GM06990 (cell line): ENCODE measurements around the gene XRN2.

ENCODE experiments used
- DNase-seq: peaks from one replicate; pipeline ENCODE4 v3.0.0-alpha.2; 2011; ENCODE audit not compliant: insufficient read length; ENCODE audit errors: extremely low read depth
- H3K27me3 ChIP-seq: replicated peaks from 2 replicates; pipeline ENCODE4 v1.6.0; 2011; ENCODE audit warnings: low read length; ENCODE audit not compliant: control insufficient read depth, insufficient read depth
- H3K36me3 ChIP-seq: 2 replicates; pipeline ENCODE4 v1.5.1; 2011; ENCODE audit warnings: low read length; ENCODE audit not compliant: control insufficient read depth, insufficient read depth
- H3K4me3 ChIP-seq: replicated peaks from 2 replicates; pipeline ENCODE4 v1.5.1; 2011; ENCODE audit warnings: low read depth, mild to moderate bottlenecking, control low read depth, low read length
- CTCF ChIP-seq: IDR thresholded peaks from 2 replicates; pipeline ENCODE4 v1.5.1; 2011; ENCODE audit warnings: low read length, control low read depth, mild to moderate bottlenecking, inconsistent platforms; ENCODE audit not compliant: insufficient read depth, poor library complexity, severe bottlenecking

Gene XRN2

GRCh38 chr20:21303061-21303871, at the start of gene XRN2:
Gene XRN2 (plus strand): TSS chr20:21303331. CDS start chr20:21303399, 68 bp downstream.
- peak; percentile 96 for DNase-seq
- peak; percentile 5 for TF ChIP-seq CTCF
- Histone ChIP-seq H3K4me3 (peak within 1 kb of the TSS; percentile 77), H3K27me3 (no peaks in the 10 kb centered on the region), H3K36me3 (no peaks in the 10 kb centered on the region; the same call in 1 of the 2 replicates)

GRCh38 chr20:21257192-21257591, 45.9 kb upstream of the XRN2 start:
- DNase-seq, result no peak
- no peak overlapping the region for H3K4me3 ChIP-seq
- no peak for TF ChIP-seq CTCF
- H3K36me3 ChIP-seq, result no peaks in the 10 kb centered on the region
- no peaks in the 10 kb centered on the region for H3K27me3 ChIP-seq

- Histone ChIP-seq H3K36me3 (no peaks in the 10 kb centered on the region), H3K4me3 (no peak overlapping the region), H3K27me3 (no peaks in the 10 kb centered on the region)
- no peak for TF ChIP-seq CTCF
- no peak for DNase-seq
These were observed 44.7 kb upstream of the XRN2 start for GRCh38 chr20:21258411-21258810.

GRCh38 chr20:21259346-21259745, 43.8 kb upstream of the XRN2 start:
- no peaks in the 10 kb centered on the region for H3K27me3 ChIP-seq
- H3K4me3 ChIP-seq, result no peak overlapping the region
- DNase-seq, result no peak
- H3K36me3 ChIP-seq, result no peaks in the 10 kb centered on the region
- TF ChIP-seq CTCF, result no peak

- Histone ChIP-seq H3K4me3 (no peak overlapping the region), H3K36me3 (no peaks in the 10 kb centered on the region), H3K27me3 (no peaks in the 10 kb centered on the region)
- no peak for DNase-seq
- no peak for TF ChIP-seq CTCF
These were observed 40.3 kb upstream of the XRN2 start for GRCh38 chr20:21262812-21263211.
